GM12878 (cell line): ENCODE results near the gene MS4A6A. TPM values are rescaled to one million over a fixed set of nuclear protein-coding genes. Genes with fewer than 3 reads are reported as not detected.

Experiments
- ATAC-seq: fragments of 200-7000 bp; cut with Tn5 transposase; 3 replicates; pipeline ENCODE4 v1.9.1; 2020; ENCODE audit warnings: mild to moderate bottlenecking, moderate library complexity
- BruUV-seq: library from RNA; stranded (reverse); fragments of 400-500 nt; replicated peaks from 2 replicates; lab custom pipeline; 2021; lab: Mats Ljungman, UMichigan
- CTCF ChIA-PET: fragments of 300-600 bp; sonication (Branson Sonifier 250); formaldehyde crosslinking; extraction: SDS; loops from one replicate; lab custom pipeline; 2021; ENCODE audit warnings: inconsistent platforms; lab: Yijun Ruan, JAX
- POLR2A ChIA-PET: fragments of 350-600 bp; formaldehyde crosslinking; extraction: SDS; loops from one replicate; lab custom pipeline; 2021; ENCODE audit warnings: inconsistent platforms; lab: Charles Lee
- RAD21 ChIA-PET: fragments of 300-600 bp; sonication (Branson Sonifier 250); formaldehyde crosslinking; loops from one replicate; lab custom pipeline; 2023; ENCODE audit warnings: antibody characterized with exemption; ENCODE audit not compliant: unreplicated experiment; lab: Charles Lee
- SMC1A ChIA-PET: fragments of 300-600 bp; sonication (Branson Sonifier 250); formaldehyde crosslinking; loops from one replicate; lab custom pipeline; 2023; ENCODE audit not compliant: unreplicated experiment, uncharacterized antibody; lab: Charles Lee
- DNase-seq: peaks from one replicate; pipeline ENCODE4 v3.0.0-alpha.2; 2011; ENCODE audit warnings: low read depth, low spot score
- FAIRE-seq: peaks from 3 replicates; lab custom pipeline; 2011; peaks lifted over from hg19 to GRCh38; lab: Jason Lieb, UNC
- H2AFZ ChIP-seq: 2 replicates; pipeline ENCODE4 v1.6.0; 2011; ENCODE audit warnings: low read depth, low read length, control low read depth; ENCODE audit not compliant: control insufficient read depth
- H3K27ac ChIP-seq: 2 replicates; pipeline ENCODE4 v1.5.1; 2011; ENCODE audit warnings: control low read depth; ENCODE audit not compliant: control insufficient read depth, insufficient read depth
- H3K27me3 ChIP-seq, 2 experiments: replicated peaks in 1 of 2; 2 replicates each; pipeline versions ENCODE4 v1.6.0 to v1.6.1; 2011; ENCODE audit warnings: low read length in 1 of 2; ENCODE audit not compliant: control insufficient read depth in 2 of 2, insufficient read depth in 2 of 2
- H3K36me3 ChIP-seq, 2 experiments: 2 replicates each; pipeline ENCODE4 v1.5.1; 2011; ENCODE audit warnings: low read length in 1 of 2; ENCODE audit not compliant: control insufficient read depth in 2 of 2, insufficient read depth in 2 of 2
- H3K4me1 ChIP-seq: 2 replicates; pipeline ENCODE4 v1.6.1; 2011; ENCODE audit warnings: mild to moderate bottlenecking, low read length, moderate library complexity, mixed read lengths; ENCODE audit not compliant: control insufficient read depth, insufficient read depth
- H3K4me2 ChIP-seq: 2 replicates; pipeline ENCODE4 v1.6.0; 2011; ENCODE audit warnings: control low read depth; ENCODE audit not compliant: control insufficient read depth, insufficient read depth
- H3K4me3 ChIP-seq: fragments of 200-600 bp; sonication (generic); 2 replicates; pipeline ENCODE4 v1.5.1; 2016
- H3K79me2 ChIP-seq: 2 replicates; pipeline ENCODE4 v1.6.0; 2011; ENCODE audit warnings: low read length; ENCODE audit not compliant: control insufficient read depth, insufficient read depth
- H3K9ac ChIP-seq: 2 replicates; pipeline ENCODE4 v1.8.0; 2011; ENCODE audit warnings: low read length, control low read depth, mixed read lengths; ENCODE audit not compliant: control insufficient read depth, insufficient read depth
- H3K9me3 ChIP-seq: replicated peaks from 3 replicates; pipeline ENCODE4 v1.5.1; 2011; ENCODE audit warnings: mild to moderate bottlenecking, low read length; ENCODE audit not compliant: control insufficient read depth, insufficient read depth
- H4K20me1 ChIP-seq: 2 replicates; pipeline ENCODE4 v1.6.0; 2011; ENCODE audit not compliant: control insufficient read depth, insufficient read depth
- ASH2L ChIP-seq: fragments of 300-600, 200-600 bp; sonication (generic); IDR thresholded peaks from 2 replicates; pipeline ENCODE4 v1.6.1; 2017; ENCODE audit warnings: low read depth, mild to moderate bottlenecking, borderline replicate concordance
- CHD1 ChIP-seq: IDR thresholded peaks from 2 replicates; pipeline ENCODE4 v1.6.1; 2012; ENCODE audit warnings: low read depth, low read length, improper control_type of control experiment
- CUX1 ChIP-seq: IDR thresholded peaks from 2 replicates; pipeline ENCODE4 v1.6.1; 2012; ENCODE audit warnings: improper control_type of control experiment, low read depth, low read length; ENCODE audit not compliant: insufficient replicate concordance
- IRF3 ChIP-seq: fragments of 450-650 bp; IDR thresholded peaks from 2 replicates; pipeline ENCODE4 v1.6.1; 2014; ENCODE audit warnings: mild to moderate bottlenecking
- POLR2A ChIP-seq: IDR thresholded peaks from 2 replicates; pipeline ENCODE4 v1.6.1; 2011; ENCODE audit warnings: low read depth, mild to moderate bottlenecking, low read length
- ZNF217 ChIP-seq: fragments of 450-650 bp; IDR thresholded peaks from 2 replicates; pipeline ENCODE4 v1.6.1; 2017; ENCODE audit warnings: antibody characterized with exemption, mild to moderate bottlenecking
- ZNF384 ChIP-seq: IDR thresholded peaks from 2 replicates; pipeline ENCODE4 v1.6.1; 2012; ENCODE audit warnings: low read depth, mild to moderate bottlenecking, low read length, improper control_type of control experiment, borderline replicate concordance
- WGBS: methylation state at CpG from one replicate; pipeline ENCODE4 v1.1.6; 2016; ENCODE audit warnings: low lambda C conversion rate; ENCODE audit not compliant: insufficient replicate concordance, insufficient coverage; ENCODE audit errors: missing lambda C conversion rate; 5-methylcytosine and 5-hydroxymethylcytosine counted together
- in situ Hi-C: fragments of 300-500 bp; cut with MboI; formaldehyde crosslinking; loops from 9 replicates; pipeline ENCODE4 v1.14.3; 2018; ENCODE audit warnings: mixed read lengths
- intact Hi-C: fragments of 100-400 bp; cut with micrococcal nuclease; formaldehyde crosslinking; loops from one replicate; pipeline ENCODE4 v1.14.2; 2022; ENCODE audit not compliant: unreplicated experiment
- polyA plus RNA-seq, 11 experiments: library from polyadenylated mRNA; depleted of rRNA in 4 of 11; unstranded in 6 of 11; stranded (reverse) in 5 of 11; fragments of >200 nt; fragmentation: Nextera tagmentation in 4 of 11; fragmentation: Illumina TruSeq in 1 of 11; extraction: Ambion mirVana in 4 of 11; extraction: Trizol in 1 of 11; gene quantifications; 1 replicate in 1 of 11; 2 replicates in 10 of 11; pipeline versions ENCODE4 v1.2.1 to v1.2.3, GENCODE V29; 2011 to 2016; ENCODE audit warnings: inconsistent platforms in 2 of 11, missing spikeins in 2 of 11, low read depth in 1 of 11
- total RNA-seq, 4 experiments: library from RNA; depleted of rRNA in 3 of 4; stranded (reverse); fragments of >200 nt in 3 of 4; fragmentation: Illumina TruSeq in 1 of 4; extraction: Trizol in 1 of 4; gene quantifications; 2 replicates each; pipeline versions ENCODE4 v1.2.1 to v1.2.3, GENCODE V29; 2013 to 2021
- TF ChIP-seq, protein P1 (sequence below): fragments of 450-650 bp; IDR thresholded peaks from 2 replicates; pipeline ENCODE4 v1.6.1; 2017; ENCODE audit warnings: antibody characterized with exemption, mild to moderate bottlenecking, moderate library complexity
- TF ChIP-seq, protein P2 (sequence below): fragments of 450-650 bp; formaldehyde crosslinking; IDR thresholded peaks from 2 replicates; pipeline ENCODE4 v1.4.0; 2020; ENCODE audit warnings: mild to moderate bottlenecking, moderate library complexity

The MS4A6A gene
- total and polyA plus RNA-seq, 10 of the 15 experiments (the other 5 are each of a cell fraction or from before 2014, with no cell fraction given): 0.75 to 30.7 (median 9.0) TPM

- intact Hi-C loops (no loop called here), in situ Hi-C loops (no loop called here)
- no peaks in the 10 kb centered on the region for H3K27me3 ChIP-seq
- no peaks in the 10 kb centered on the region for H4K20me1 ChIP-seq
- ATAC-seq (no peak), FAIRE-seq (no peak), DNase-seq (no peak)
- H3K9me3 ChIP-seq: no peaks in the 10 kb centered on the region; the same call in 2 of the 3 replicates
- 32% methylated on average over 4 of the region's 4 CpGs for WGBS
- H2AFZ ChIP-seq: no peak overlapping the region
- no peaks in the 10 kb centered on the region for H3K4me1 ChIP-seq
- H3K79me2 ChIP-seq: no peaks in the 10 kb centered on the region
- POLR2A ChIA-PET: no interaction called here
- H3K27ac ChIP-seq: no peak overlapping the region
- SMC1A ChIA-PET: interaction anchor here (1.0 kb wide), 1 partner anchor 22 kb away, joined by 3 read pairs; no protein-coding TSS in a partner anchor
- no peak overlapping the region for H3K4me3 ChIP-seq
- no peak overlapping the region for H3K9ac ChIP-seq
- TF ChIP-seq ZNF217 (no peak), CHD1 (no peak), POLR2A (no peak), CUX1 (no peak), ASH2L (no peak), ZNF384 (no peak), IRF3 (no peak)
- TF ChIP-seq, protein P1, sequence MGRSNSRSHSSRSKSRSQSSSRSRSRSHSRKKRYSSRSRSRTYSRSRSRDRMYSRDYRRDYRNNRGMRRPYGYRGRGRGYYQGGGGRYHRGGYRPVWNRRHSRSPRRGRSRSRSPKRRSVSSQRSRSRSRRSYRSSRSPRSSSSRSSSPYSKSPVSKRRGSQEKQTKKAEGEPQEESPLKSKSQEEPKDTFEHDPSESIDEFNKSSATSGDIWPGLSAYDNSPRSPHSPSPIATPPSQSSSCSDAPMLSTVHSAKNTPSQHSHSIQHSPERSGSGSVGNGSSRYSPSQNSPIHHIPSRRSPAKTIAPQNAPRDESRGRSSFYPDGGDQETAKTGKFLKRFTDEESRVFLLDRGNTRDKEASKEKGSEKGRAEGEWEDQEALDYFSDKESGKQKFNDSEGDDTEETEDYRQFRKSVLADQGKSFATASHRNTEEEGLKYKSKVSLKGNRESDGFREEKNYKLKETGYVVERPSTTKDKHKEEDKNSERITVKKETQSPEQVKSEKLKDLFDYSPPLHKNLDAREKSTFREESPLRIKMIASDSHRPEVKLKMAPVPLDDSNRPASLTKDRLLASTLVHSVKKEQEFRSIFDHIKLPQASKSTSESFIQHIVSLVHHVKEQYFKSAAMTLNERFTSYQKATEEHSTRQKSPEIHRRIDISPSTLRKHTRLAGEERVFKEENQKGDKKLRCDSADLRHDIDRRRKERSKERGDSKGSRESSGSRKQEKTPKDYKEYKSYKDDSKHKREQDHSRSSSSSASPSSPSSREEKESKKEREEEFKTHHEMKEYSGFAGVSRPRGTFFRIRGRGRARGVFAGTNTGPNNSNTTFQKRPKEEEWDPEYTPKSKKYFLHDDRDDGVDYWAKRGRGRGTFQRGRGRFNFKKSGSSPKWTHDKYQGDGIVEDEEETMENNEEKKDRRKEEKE: no peak
- TF ChIP-seq, protein P2, sequence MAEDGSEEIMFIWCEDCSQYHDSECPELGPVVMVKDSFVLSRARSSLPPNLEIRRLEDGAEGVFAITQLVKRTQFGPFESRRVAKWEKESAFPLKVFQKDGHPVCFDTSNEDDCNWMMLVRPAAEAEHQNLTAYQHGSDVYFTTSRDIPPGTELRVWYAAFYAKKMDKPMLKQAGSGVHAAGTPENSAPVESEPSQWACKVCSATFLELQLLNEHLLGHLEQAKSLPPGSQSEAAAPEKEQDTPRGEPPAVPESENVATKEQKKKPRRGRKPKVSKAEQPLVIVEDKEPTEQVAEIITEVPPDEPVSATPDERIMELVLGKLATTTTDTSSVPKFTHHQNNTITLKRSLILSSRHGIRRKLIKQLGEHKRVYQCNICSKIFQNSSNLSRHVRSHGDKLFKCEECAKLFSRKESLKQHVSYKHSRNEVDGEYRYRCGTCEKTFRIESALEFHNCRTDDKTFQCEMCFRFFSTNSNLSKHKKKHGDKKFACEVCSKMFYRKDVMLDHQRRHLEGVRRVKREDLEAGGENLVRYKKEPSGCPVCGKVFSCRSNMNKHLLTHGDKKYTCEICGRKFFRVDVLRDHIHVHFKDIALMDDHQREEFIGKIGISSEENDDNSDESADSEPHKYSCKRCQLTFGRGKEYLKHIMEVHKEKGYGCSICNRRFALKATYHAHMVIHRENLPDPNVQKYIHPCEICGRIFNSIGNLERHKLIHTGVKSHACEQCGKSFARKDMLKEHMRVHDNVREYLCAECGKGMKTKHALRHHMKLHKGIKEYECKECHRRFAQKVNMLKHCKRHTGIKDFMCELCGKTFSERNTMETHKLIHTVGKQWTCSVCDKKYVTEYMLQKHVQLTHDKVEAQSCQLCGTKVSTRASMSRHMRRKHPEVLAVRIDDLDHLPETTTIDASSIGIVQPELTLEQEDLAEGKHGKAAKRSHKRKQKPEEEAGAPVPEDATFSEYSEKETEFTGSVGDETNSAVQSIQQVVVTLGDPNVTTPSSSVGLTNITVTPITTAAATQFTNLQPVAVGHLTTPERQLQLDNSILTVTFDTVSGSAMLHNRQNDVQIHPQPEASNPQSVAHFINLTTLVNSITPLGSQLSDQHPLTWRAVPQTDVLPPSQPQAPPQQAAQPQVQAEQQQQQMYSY: no peak
- RAD21 ChIA-PET: no interaction called here
- no peak overlapping the region for H3K4me2 ChIP-seq
- H3K36me3 ChIP-seq: no peaks in the 10 kb centered on the region
- CTCF ChIA-PET: interaction anchor here (2.6 kb wide), 1 partner anchor 30 kb away, joined by 8 read pairs; no protein-coding TSS in a partner anchor
- BruUV-seq: no TSS peak
These were observed 39.3 kb upstream of the MS4A6A start for GRCh38 chr11:60222141-60222540.
